Caco-2 (cell line): ENCODE data around the gene GFPT1. TPM values are rescaled to one million over a fixed set of nuclear protein-coding genes. Genes with fewer than 3 reads are reported as not detected.

Experiments used
- BruUV-seq: library from RNA; stranded (reverse); fragments of 400-500 nt; replicated peaks from 2 replicates; lab custom pipeline; 2021; lab: Mats Ljungman, UMichigan
- CTCF ChIA-PET: fragments of 300-600 bp; sonication (Branson Sonifier 250); formaldehyde crosslinking; loops from one replicate; lab custom pipeline; 2022; ENCODE audit warnings: antibody characterized with exemption; lab: Charles Lee
- POLR2A ChIA-PET: fragments of 300-600 bp; sonication (Branson Sonifier 250); formaldehyde crosslinking; loops from one replicate; lab custom pipeline; 2022; ENCODE audit warnings: antibody characterized with exemption; lab: Charles Lee
- DNase-seq, 2 experiments: peaks; one replicate each; pipeline versions ENCODE4 v3.0.0 to v3.0.0-alpha.2; 2020 to 2022
- H3K27me3 ChIP-seq: replicated peaks from 2 replicates; pipeline ENCODE4 v1.6.0; 2011; ENCODE audit warnings: low read length; ENCODE audit not compliant: control insufficient read depth, insufficient read depth
- H3K36me3 ChIP-seq: 2 replicates; pipeline ENCODE4 v1.5.1; 2011; ENCODE audit warnings: low read length; ENCODE audit not compliant: control insufficient read depth, insufficient read depth
- H3K4me1 ChIP-seq: fragments of 250-450 bp; sonication (Bioruptor Pico); 2 replicates; pipeline ENCODE4 v1.5.1; 2020; ENCODE audit warnings: mild to moderate bottlenecking
- H3K4me3 ChIP-seq: 2 replicates; pipeline ENCODE4 v1.5.1; 2011; ENCODE audit warnings: low read depth, mild to moderate bottlenecking, control low read depth, low read length
- H3K9me3 ChIP-seq: fragments of 250-450 bp; sonication (Bioruptor Pico); 2 replicates; pipeline ENCODE4 v1.5.1; 2020; ENCODE audit warnings: mild to moderate bottlenecking, moderate library complexity
- H3K27ac Mint-ChIP-seq: one replicate; pipeline ENCODE4 v1.8.0; 2022; ENCODE audit warnings: mixed read lengths; ENCODE audit not compliant: unreplicated experiment
- H3K27me3 Mint-ChIP-seq: one replicate; pipeline ENCODE4 v1.8.0; 2022; ENCODE audit warnings: mixed read lengths; ENCODE audit not compliant: insufficient read depth, unreplicated experiment
- H3K36me3 Mint-ChIP-seq: one replicate; pipeline ENCODE4 v1.8.0; 2022; ENCODE audit warnings: mild to moderate bottlenecking, mixed read lengths; ENCODE audit not compliant: insufficient read depth, unreplicated experiment
- H3K4me1 Mint-ChIP-seq: one replicate; pipeline ENCODE4 v1.8.0; 2022; ENCODE audit warnings: low read depth, mixed read lengths; ENCODE audit not compliant: unreplicated experiment
- H3K4me3 Mint-ChIP-seq: one replicate; pipeline ENCODE4 v1.8.0; 2022; ENCODE audit warnings: mild to moderate bottlenecking, moderate library complexity, mixed read lengths; ENCODE audit not compliant: unreplicated experiment
- H3K9me3 Mint-ChIP-seq: one replicate; pipeline ENCODE4 v1.8.0; 2022; ENCODE audit warnings: mixed read lengths; ENCODE audit not compliant: unreplicated experiment
- CTCF ChIP-seq, 2 experiments: fragments of 200-600 bp in 1 of 2; IDR thresholded peaks; 1 replicate in 1 of 2; 2 replicates in 1 of 2; pipeline versions ENCODE4 v1.5.1 to v1.8.0; 2011 to 2022; ENCODE audit warnings: antibody characterized with exemption in 1 of 2, control low read depth in 1 of 2, inconsistent platforms in 1 of 2, low read depth in 1 of 2, low read length in 1 of 2, mild to moderate bottlenecking in 1 of 2, moderate library complexity in 1 of 2; ENCODE audit not compliant: insufficient read depth in 1 of 2, severe bottlenecking in 1 of 2, unreplicated experiment in 1 of 2
- intact Hi-C: fragments of 100-400 bp; cut with micrococcal nuclease; formaldehyde crosslinking; loops from one replicate; pipeline ENCODE4 v1.10.0; 2022; ENCODE audit not compliant: unreplicated experiment
- total RNA-seq: library from RNA; stranded (reverse); gene quantifications from 2 replicates; pipeline ENCODE4 v1.2.3, GENCODE V29; 2022

The GFPT1 gene
- total RNA-seq, 1 experiment from 2014 or later: 129 TPM

- DNase-seq: no peak
- Mint-ChIP-seq H3K27me3 (no peaks in the 10 kb centered on the region), H3K4me1 (peaks cover 7% of the 10 kb centered on the region), H3K9me3 (no peaks in the 10 kb centered on the region), H3K36me3 (peaks cover 68% of the 10 kb centered on the region), H3K27ac (no peak overlapping the region), H3K4me3 (no peak overlapping the region)
- H3K9me3 ChIP-seq: no peaks in the 10 kb centered on the region
- no peak overlapping the region for H3K4me3 ChIP-seq
- BruUV-seq: no TSS peak
- TF ChIP-seq CTCF (IDR thresholded peaks at IDR 0.05; ENCODE audit: insufficient read depth in 1 of 2, low read depth in 1 of 2, low read length in 1 of 2, severe bottlenecking in 1 of 2, unreplicated experiment in 1 of 2): no peak
- CTCF ChIA-PET: interaction anchor here (0.6 kb wide), 1 partner anchor 201 kb away, joined by 3 read pairs; no protein-coding TSS in a partner anchor
- intact Hi-C loops: no loop called here
- H3K27me3 ChIP-seq: no peaks in the 10 kb centered on the region
- POLR2A ChIA-PET: no interaction called here
- H3K36me3 ChIP-seq: peaks cover 2% of the 10 kb centered on the region
- H3K4me1 ChIP-seq: peaks cover 5% of the 10 kb centered on the region; the same call in 1 of the 2 replicates
These were observed 14.3 kb downstream of the GFPT1 start for GRCh38 chr2:69372767-69373166.

GRCh38 chr2:69369802-69370201 is 17.2 kb downstream of the GFPT1 start:
- Mint-ChIP-seq H3K4me1 (no peaks in the 10 kb centered on the region), H3K4me3 (no peak overlapping the region), H3K9me3 (no peaks in the 10 kb centered on the region), H3K27ac (no peak overlapping the region), H3K36me3 (peaks cover 83% of the 10 kb centered on the region), H3K27me3 (no peaks in the 10 kb centered on the region)
- no peak for TF ChIP-seq CTCF (IDR thresholded peaks at IDR 0.05; ENCODE audit: insufficient read depth in 1 of 2, low read depth in 1 of 2, low read length in 1 of 2, severe bottlenecking in 1 of 2, unreplicated experiment in 1 of 2)
- ChIA-PET CTCF (no interaction called here), POLR2A (no interaction called here)
- intact Hi-C loops: no loop called here
- H3K4me1 ChIP-seq: no peaks in the 10 kb centered on the region
- H3K4me3 ChIP-seq: no peak overlapping the region
- no peaks in the 10 kb centered on the region for H3K9me3 ChIP-seq
- H3K27me3 ChIP-seq: no peaks in the 10 kb centered on the region
- BruUV-seq: no TSS peak
- H3K36me3 ChIP-seq: peaks cover 2% of the 10 kb centered on the region; the same call in 1 of the 2 replicates
- DNase-seq: no peak

GRCh38 chr2:69368588-69368987 is 18.4 kb downstream of the GFPT1 start:
- POLR2A ChIA-PET: no interaction called here
- DNase-seq: no peak
- CTCF ChIA-PET: no interaction called here
- H3K4me3 ChIP-seq: no peak overlapping the region
- TF ChIP-seq CTCF (IDR thresholded peaks at IDR 0.05; ENCODE audit: insufficient read depth in 1 of 2, low read depth in 1 of 2, low read length in 1 of 2, severe bottlenecking in 1 of 2, unreplicated experiment in 1 of 2): no peak
- intact Hi-C loops: no loop called here
- Mint-ChIP-seq H3K9me3 (no peaks in the 10 kb centered on the region), H3K4me1 (no peaks in the 10 kb centered on the region), H3K27ac (no peak overlapping the region), H3K4me3 (no peak overlapping the region), H3K36me3 (peaks cover 93% of the 10 kb centered on the region), H3K27me3 (no peaks in the 10 kb centered on the region)
- H3K27me3 ChIP-seq: no peaks in the 10 kb centered on the region
- no TSS peak for BruUV-seq
- H3K4me1 ChIP-seq: no peaks in the 10 kb centered on the region
- no peaks in the 10 kb centered on the region for H3K9me3 ChIP-seq
- H3K36me3 ChIP-seq: peaks cover 2% of the 10 kb centered on the region; the same call in 1 of the 2 replicates
